HG02840 (cell line): ENCODE measurements around the gene JHY.
"Not testable (repeated sequence)": the region's sequence is repeated elsewhere in the genome, so short reads cannot be mapped to it uniquely, and the experiment has no call there.

Source experiments
- ATAC-seq: cut with Tn5 transposase; IDR thresholded peaks from one replicate; pipeline ENCODE4 v1.9.1; 2021; ENCODE audit warnings: mild to moderate bottlenecking, moderate library complexity, moderate number of reproducible peaks; ENCODE audit not compliant: unreplicated experiment, low FRiP score

JHY gene

DNA sequence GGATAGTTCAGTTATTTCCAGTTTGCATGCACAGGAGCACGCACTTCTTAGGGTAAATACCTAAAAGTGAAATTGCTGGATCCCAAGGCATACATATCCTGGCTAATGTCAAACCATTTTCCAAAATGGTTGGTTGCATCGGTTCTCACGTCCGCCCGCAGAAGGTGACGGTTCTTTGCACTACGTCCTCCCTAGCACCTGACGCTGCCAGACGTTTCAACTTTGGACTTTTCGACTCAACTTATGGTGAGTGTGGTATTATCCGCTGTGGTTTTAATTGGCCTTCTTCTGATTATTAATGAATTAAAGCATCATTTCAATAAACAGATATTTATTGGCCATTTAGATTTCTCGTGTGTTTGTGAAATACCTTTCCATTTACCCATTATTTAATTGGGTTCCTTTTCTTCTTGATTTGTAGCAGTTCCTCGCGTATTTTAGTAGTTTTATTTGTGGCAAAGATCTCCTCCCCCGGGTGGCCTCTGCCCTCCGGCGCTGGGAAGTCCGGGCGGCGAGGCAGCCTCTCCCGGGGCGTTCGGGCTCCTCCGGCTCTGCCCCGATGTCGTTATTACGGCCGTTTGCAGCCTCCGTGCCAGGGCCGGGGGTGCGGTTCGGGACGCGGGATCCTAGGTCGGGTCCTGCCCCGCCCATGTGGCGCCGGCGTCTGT lies at the start of gene JHY:
JHY (plus strand) TSS at position 571 of the 668 bp plus-strand sequence. CDS start 3,091 bp downstream, outside the sequence.
- ATAC-seq = no peak

DNA sequence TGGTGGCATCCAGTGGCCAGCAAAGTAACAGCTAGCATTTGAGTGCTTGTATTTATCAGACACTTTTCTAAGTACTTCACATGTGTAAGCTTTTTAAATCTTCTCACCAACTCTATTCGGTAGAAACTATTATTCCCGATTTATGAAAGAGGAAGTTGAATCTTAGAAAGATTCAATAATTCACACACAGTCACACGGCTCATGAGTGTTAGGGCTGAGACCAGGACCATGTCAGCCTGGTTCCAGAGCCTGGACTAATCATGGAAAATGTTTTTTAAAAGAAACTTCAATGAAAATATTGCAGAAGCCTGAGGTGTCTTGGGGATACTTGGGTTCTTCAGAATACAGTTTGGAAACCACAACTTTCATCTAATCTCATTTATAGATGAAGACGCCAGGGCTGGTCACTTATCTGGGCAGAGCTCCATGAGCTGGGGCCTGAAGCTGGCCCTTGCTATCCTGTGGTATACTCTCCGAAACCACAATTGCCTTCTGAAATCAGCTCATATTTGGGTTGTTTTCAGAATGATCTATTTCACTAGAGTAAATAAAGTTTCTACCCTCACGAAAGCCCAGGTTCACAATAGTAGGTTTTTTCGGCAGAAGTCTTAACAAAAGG lies 48.6 kb upstream of the JHY start:
- ATAC-seq = no peak

GRCh38 chr11:122836916-122837315 lies 45.6 kb upstream of the JHY start:
- ATAC-seq = no peak

- ATAC-seq = no peak
Measured at GRCh38 chr11:122837528-122838346, 44.8 kb upstream of the JHY start.

- ATAC-seq = no peak
Measured at GRCh38 chr11:122843281-122844141, 39.0 kb upstream of the JHY start.

DNA sequence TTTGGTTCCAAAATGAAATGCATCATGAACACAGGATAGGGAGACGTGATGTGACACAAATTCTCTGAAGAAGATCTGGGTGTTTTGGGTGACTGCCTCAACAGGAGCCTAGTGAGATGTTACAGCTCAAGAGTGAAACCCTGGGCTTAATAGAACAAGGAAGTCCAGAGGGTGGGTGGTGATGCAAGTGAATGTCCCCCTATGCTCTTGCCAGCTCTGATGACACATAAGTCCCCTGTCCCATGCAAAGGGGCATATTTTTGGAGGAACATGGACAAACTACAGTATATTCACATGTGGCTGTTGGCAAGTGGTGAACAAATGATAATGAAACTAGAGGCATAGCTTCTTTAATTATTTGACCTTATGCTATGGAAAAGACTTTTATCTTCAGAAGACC lies 35.1 kb upstream of the JHY start:
- ATAC-seq = no peak

DNA sequence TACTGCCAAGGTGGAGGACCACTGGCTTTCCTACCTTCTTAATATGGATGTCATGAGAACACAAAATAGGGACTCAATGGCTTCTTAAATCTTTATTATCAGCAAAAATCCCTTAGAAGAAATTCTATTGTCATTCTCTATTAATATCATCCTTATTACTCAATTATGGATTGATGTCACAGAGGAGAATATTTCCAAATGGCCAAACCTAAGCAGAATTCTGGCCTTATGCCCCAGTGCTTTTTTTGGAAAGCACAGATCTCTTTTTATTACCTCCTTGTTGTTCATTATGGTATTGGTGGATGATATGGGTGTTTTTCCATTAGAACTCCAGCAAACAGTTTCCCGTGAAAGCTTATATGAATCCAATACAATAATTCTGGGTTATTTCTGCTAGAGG lies 34.4 kb upstream of the JHY start:
- ATAC-seq = no peak

- no peak for ATAC-seq
Measured at GRCh38 chr11:122850076-122850631, 32.4 kb upstream of the JHY start.

DNA sequence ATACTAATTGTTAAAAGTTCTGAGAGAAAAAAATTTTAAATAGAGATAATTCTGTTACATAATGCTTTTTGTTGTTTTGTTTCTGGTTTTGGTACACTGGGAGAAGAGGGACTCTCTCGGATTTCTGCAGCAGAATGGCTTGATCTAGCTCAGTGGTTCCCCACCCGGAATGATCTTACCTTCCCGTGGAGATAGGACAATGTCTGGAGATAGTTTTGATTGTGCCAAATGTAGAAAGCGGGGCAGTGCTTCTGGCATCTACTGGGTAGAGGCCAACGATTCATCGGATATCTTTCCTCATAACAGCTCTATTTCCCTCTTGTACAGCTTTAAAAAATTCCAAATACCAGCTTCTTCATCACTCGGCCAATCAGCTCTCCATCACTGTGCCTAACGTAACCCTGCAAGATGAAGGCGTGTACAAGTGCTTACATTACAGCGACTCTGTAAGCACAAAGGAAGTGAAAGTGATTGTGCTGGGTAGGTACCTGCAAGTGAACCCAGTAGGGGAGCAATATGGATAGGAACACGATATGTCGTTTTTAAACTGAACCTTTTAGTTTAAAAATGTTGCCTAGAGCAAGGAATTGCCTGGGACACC lies 31.1 kb upstream of the JHY start:
- ATAC-seq = peak; percentile 52

- ATAC-seq = no peak
Measured at GRCh38 chr11:122852074-122852795, 30.3 kb upstream of the JHY start.

DNA sequence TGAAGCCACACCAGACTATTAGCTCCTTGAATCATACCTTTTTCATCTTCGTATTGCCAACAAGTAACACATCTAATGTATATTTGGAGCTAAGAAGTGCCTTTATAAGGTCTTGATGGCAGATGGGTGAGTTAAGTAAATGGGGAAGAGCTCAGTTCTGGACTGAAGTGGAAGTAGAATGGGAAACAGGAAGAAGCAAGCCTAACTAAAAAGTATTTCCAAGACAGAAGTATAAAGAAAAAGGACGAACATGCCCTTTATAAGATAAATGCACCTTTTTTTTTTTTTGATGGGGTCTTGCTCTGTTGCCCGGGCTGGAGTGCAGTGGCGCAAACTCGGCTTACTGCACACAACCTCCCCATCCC lies 29.8 kb upstream of the JHY start:
- no peak for ATAC-seq

- no peak for ATAC-seq
Measured at GRCh38 chr11:122853261-122853660, 29.3 kb upstream of the JHY start.

DNA sequence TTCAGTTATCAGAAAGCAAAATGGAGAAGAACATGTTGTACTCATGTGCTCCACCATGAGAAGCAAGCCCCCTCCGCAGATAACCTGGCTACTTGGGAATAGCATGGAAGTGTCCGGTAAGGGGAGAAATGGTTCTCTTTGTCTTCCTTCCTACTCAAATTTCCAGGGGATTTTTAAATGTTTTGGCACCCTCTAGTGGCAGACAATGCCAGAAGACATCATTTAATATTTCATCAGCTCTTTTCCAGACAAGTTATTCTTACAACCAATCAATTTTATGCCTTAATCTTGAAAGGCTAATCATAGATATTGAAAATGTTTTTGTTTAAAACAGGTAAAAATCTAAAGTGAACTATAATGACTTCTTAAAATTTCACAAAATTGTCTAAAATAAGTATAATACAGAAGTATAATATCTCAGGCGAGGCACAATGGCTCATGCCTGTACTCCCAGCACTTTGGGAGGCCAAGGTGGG lies 28.6 kb upstream of the JHY start:
- no peak for ATAC-seq

DNA sequence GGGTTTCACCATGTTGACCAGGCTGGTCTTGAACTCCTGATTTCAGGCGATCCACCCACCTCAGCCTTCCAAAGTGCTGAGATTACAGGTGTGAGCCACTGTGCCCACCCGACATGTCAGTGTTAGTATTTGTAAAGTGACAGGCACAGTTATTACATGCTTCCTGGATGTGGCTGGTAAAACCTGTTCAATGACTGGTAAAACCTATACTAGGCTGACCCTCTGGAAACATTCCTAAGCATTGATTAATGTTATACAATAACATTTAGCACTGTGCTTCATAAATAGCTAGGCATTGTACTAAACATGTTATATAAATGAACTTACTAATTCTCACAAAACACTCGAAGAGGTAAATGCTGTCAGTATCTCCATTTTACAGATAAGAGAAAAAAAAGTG lies 20.9 kb upstream of the JHY start:
- ATAC-seq = no peak

- no peak for ATAC-seq
Measured at GRCh38 chr11:122862091-122862490, 20.5 kb upstream of the JHY start.

DNA sequence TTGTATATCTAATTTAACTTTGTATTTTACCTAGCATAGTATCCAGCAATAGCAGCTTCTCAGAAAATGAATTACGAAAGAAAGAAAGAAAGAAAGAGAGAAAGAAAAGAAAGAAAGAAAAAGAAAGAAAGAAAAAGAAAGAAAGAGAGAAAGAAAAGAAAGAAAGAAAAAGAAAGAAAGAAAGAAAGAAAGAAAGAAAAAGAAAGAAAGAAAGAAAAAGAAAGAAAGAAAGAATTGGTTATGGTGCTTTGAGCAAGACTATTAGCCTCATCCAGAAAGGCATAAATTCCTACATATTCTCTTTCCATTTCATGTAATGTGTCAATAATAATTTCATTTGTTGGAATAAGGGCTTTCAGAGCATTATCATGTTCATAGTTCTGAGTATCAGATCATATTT lies 19.4 kb upstream of the JHY start:
- ATAC-seq = not testable (repeated sequence)

DNA sequence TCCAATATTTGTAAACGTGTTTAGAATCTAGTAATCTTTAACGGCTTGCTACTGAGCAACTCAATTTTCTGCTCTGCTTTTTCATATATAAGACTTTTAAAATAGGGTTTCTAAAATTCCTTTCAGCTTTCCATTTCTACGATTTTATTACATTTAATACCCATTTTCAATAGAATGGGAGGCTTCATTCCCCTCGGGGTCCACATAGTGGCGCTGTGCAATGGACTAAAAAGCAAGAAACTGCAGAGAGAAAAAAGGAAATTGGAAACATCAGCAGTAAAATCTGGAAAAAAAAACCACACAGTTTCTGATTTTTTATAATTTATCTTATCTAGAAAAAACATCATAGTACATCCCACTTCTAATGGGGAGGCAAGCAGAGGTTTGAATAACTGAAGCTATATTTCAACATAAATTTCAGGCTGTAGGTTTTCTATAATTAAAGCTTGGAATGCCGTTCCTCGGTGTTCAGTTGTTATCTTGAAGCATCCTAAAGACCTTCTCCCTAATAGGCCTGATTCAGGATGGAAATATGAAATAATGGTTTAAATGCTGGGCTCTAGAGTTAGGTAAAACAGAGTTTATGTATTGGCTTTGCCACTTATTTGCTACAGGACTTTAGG lies 18.7 kb upstream of the JHY start:
- no peak for ATAC-seq

- no peak for ATAC-seq
Measured at GRCh38 chr11:122864386-122865115, 18.0 kb upstream of the JHY start.
